Neural progenitor cell (in vitro differentiated cells): ENCODE measurements around the gene METTL5. TPM values are rescaled to one million over a fixed set of nuclear protein-coding genes. Genes with fewer than 3 reads are reported as not detected.

Experiments used
- DNase-seq: peaks from one replicate; pipeline ENCODE4 v3.0.0-alpha.2; 2016; ENCODE audit warnings: low spot score
- H2AFZ ChIP-seq: fragments of 200-600 bp; sonication (generic); replicated peaks from 2 replicates; pipeline ENCODE4 v1.6.1; 2016; ENCODE audit warnings: antibody characterized with exemption
- H3F3A ChIP-seq: fragments of 200-600 bp; sonication (generic); 2 replicates; pipeline ENCODE4 v1.6.1; 2016; ENCODE audit warnings: antibody characterized with exemption, low read depth
- H3K27ac ChIP-seq: fragments of 200-600 bp; sonication (generic); 2 replicates; pipeline ENCODE4 v1.5.1; 2016; ENCODE audit warnings: mild to moderate bottlenecking
- H3K27me3 ChIP-seq: fragments of 200-600 bp; sonication (generic); 2 replicates; pipeline ENCODE4 v1.6.1; 2016; ENCODE audit warnings: mild to moderate bottlenecking, moderate library complexity
- H3K36me3 ChIP-seq: fragments of 200-600 bp; sonication (generic); 2 replicates; pipeline ENCODE4 v1.5.1; 2016
- H3K4me1 ChIP-seq: fragments of 200-600 bp; sonication (generic); 2 replicates; pipeline ENCODE4 v1.6.1; 2016; ENCODE audit warnings: mixed run types
- H3K4me2 ChIP-seq: fragments of 200-600 bp; sonication (generic); 2 replicates; pipeline ENCODE4 v1.6.1; 2016
- H3K4me3 ChIP-seq: fragments of 200-600 bp; sonication (generic); 2 replicates; pipeline ENCODE4 v1.5.1; 2016
- H3K79me2 ChIP-seq: fragments of 200-600 bp; sonication (generic); 2 replicates; pipeline ENCODE4 v1.6.1; 2016; ENCODE audit warnings: low read depth
- H3K9ac ChIP-seq: fragments of 200-600 bp; sonication (generic); 2 replicates; pipeline ENCODE4 v1.6.1; 2016
- H3K9me3 ChIP-seq: fragments of 200-600 bp; sonication (generic); 2 replicates; pipeline ENCODE4 v1.5.1; 2016; ENCODE audit warnings: low read depth
- H4K20me1 ChIP-seq: fragments of 200-600 bp; sonication (generic); 2 replicates; pipeline ENCODE4 v1.6.1; 2016; ENCODE audit warnings: low read depth
- H3K27ac Mint-ChIP-seq: 3 replicates; pipeline ENCODE4 v1.8.0; 2021; ENCODE audit warnings: mixed read lengths
- H3K27me3 Mint-ChIP-seq: 2 replicates; pipeline ENCODE4 v1.8.0; 2022; ENCODE audit warnings: low read depth, mild to moderate bottlenecking, inconsistent platforms, moderate library complexity, mixed read lengths; ENCODE audit not compliant: insufficient read depth
- H3K36me3 Mint-ChIP-seq: 3 replicates; pipeline ENCODE4 v1.8.0; 2021; ENCODE audit warnings: mixed read lengths
- H3K4me1 Mint-ChIP-seq: 3 replicates; pipeline ENCODE4 v1.8.0; 2021; ENCODE audit warnings: mixed read lengths
- H3K4me3 Mint-ChIP-seq: 3 replicates; pipeline ENCODE4 v1.8.0; 2021; ENCODE audit warnings: mild to moderate bottlenecking, moderate library complexity, mixed read lengths
- H3K9me3 Mint-ChIP-seq: 3 replicates; pipeline ENCODE4 v1.8.0; 2020; ENCODE audit warnings: mixed read lengths
- CTCF ChIP-seq: fragments of 200-600 bp; sonication (generic); IDR thresholded peaks from 2 replicates; pipeline ENCODE4 v1.5.1; 2017; ENCODE audit warnings: antibody characterized with exemption, mild to moderate bottlenecking
- EZH2 ChIP-seq: fragments of 200-600 bp; sonication (generic); IDR thresholded peaks from 2 replicates; pipeline ENCODE4 v1.6.1; 2017; ENCODE audit warnings: antibody characterized with exemption, mild to moderate bottlenecking, moderate library complexity
- EZH2phosphoT487 ChIP-seq: fragments of 200-600 bp; sonication (generic); IDR thresholded peaks from 2 replicates; pipeline ENCODE4 v1.6.1; 2017; ENCODE audit warnings: antibody characterized with exemption
- total RNA-seq: library from RNA; depleted of rRNA; stranded (reverse); fragments of >200 nt; gene quantifications from 2 replicates; pipeline ENCODE4 v1.2.3, GENCODE V29; 2015; ENCODE audit warnings: low replicate concordance

The METTL5 gene
- total RNA-seq, 1 donor from 2014 or later, result 146 TPM

DNA sequence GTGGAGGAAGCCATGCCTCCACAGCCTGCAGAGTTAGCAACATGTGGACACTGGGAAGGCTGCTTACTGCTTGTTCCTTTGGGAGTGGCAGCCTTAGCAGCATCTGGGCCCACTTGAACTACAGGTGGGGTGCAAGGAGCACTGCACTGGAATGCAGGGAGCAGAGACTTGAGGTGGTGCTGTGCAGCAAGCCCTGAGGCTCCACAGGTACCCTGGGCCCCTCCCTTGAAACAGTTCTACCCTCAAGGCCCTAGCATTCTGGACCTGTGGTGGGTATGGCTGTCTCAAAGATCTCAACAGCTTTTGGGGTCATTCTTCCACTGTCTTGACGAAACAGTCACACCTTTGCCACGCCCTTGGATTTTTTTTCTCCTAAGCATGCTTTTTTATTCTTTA, 16.0 kb upstream of the METTL5 start:
- Mint-ChIP-seq H3K36me3 (peaks cover 28% of the 10 kb centered on the region), H3K4me3 (no peak overlapping the region), H3K27me3 (peaks cover 2% of the 10 kb centered on the region), H3K27ac (no peak overlapping the region), H3K4me1 (peaks cover 8% of the 10 kb centered on the region), H3K9me3 (peaks cover 2% of the 10 kb centered on the region)
- H4K20me1 ChIP-seq, result peaks cover 3% of the 10 kb centered on the region
- no peak overlapping the region for H3K4me2 ChIP-seq
- no peaks in the 10 kb centered on the region for H3F3A ChIP-seq
- no peaks in the 10 kb centered on the region for H3K27me3 ChIP-seq
- no peaks in the 10 kb centered on the region for H3K9me3 ChIP-seq
- H3K4me1 ChIP-seq, result no peaks in the 10 kb centered on the region
- H3K36me3 ChIP-seq, result no peaks in the 10 kb centered on the region
- no peak overlapping the region for H2AFZ ChIP-seq
- peaks cover 32% of the 10 kb centered on the region for H3K79me2 ChIP-seq
- no peak overlapping the region for H3K4me3 ChIP-seq
- TF ChIP-seq CTCF, result no peak
- no peak for TF ChIP-seq EZH2
- no peak for TF ChIP-seq EZH2phosphoT487
- H3K9ac ChIP-seq, result no peak overlapping the region
- no peak overlapping the region for H3K27ac ChIP-seq
- DNase-seq, result no peak

DNA sequence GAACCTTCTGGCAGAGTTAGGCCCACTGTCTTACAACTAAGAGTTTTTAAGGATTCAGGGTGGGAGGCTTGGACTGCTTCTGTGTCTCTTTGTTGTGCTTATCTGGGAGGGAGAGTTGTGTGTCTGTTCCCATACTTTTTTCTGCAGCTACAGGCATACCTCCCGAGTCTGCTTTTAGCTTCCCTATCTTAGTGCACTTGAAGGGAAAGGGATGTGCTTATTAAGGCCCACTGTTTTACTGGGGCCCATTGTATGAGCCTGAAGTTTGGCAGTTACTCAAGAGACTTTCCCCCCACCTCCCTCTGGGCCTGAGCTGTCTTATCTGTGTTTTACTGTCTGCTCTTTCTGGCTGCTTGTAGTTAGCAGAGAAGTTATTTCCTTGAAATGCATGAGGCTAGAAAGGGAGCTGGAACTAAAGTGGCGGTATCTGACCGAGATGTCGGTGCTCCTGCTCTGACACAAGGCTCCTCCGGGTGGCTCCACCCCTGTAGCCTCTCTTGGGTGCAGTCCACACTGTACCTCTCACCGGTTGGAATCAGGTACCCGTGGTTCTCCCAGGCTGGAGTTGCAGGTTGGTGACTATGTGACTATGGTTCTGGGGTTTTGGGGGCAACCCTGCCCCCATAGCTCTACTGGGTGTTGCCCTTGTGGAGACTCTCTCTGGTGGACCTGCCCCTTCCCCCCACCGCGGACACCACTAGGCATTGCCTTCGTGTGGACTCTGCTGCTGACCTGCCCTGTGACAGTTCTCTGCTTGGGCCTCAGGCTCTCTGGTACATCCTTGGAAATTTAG, 15.4 kb upstream of the METTL5 start:
- no peaks in the 10 kb centered on the region for H3K4me1 ChIP-seq
- no peak for DNase-seq
- Mint-ChIP-seq H3K4me3 (no peak overlapping the region), H3K36me3 (peaks cover 31% of the 10 kb centered on the region), H3K27ac (no peak overlapping the region), H3K27me3 (peaks cover 2% of the 10 kb centered on the region), H3K9me3 (peaks cover 2% of the 10 kb centered on the region), H3K4me1 (peaks cover 8% of the 10 kb centered on the region)
- H2AFZ ChIP-seq, result no peak overlapping the region
- H3K27ac ChIP-seq, result no peak overlapping the region
- H4K20me1 ChIP-seq, result peaks cover 3% of the 10 kb centered on the region
- no peak overlapping the region for H3K4me2 ChIP-seq
- no peaks in the 10 kb centered on the region for H3K27me3 ChIP-seq
- no peaks in the 10 kb centered on the region for H3F3A ChIP-seq
- peaks cover 35% of the 10 kb centered on the region for H3K79me2 ChIP-seq
- no peaks in the 10 kb centered on the region for H3K36me3 ChIP-seq
- no peak overlapping the region for H3K9ac ChIP-seq
- TF ChIP-seq EZH2 (no peak), EZH2phosphoT487 (no peak), CTCF (no peak)
- no peak overlapping the region for H3K4me3 ChIP-seq
- no peaks in the 10 kb centered on the region for H3K9me3 ChIP-seq

- Histone ChIP-seq H3K27ac (no peak overlapping the region), H3K27me3 (no peaks in the 10 kb centered on the region), H3K4me2 (no peak overlapping the region), H3K9me3 (no peaks in the 10 kb centered on the region), H3F3A (no peaks in the 10 kb centered on the region), H3K9ac (no peak overlapping the region), H3K4me3 (no peak overlapping the region), H3K79me2 (peaks cover 43% of the 10 kb centered on the region), H4K20me1 (peaks cover 3% of the 10 kb centered on the region), H3K36me3 (no peaks in the 10 kb centered on the region), H3K4me1 (no peaks in the 10 kb centered on the region), H2AFZ (no peak overlapping the region)
- TF ChIP-seq EZH2phosphoT487, result no peak
- TF ChIP-seq EZH2, result no peak
- TF ChIP-seq CTCF, result no peak
- no peak for DNase-seq
- peaks cover 8% of the 10 kb centered on the region for H3K4me1 Mint-ChIP-seq
- peaks cover 2% of the 10 kb centered on the region for H3K27me3 Mint-ChIP-seq
- H3K36me3 Mint-ChIP-seq, result peaks cover 33% of the 10 kb centered on the region
- peaks cover 2% of the 10 kb centered on the region for H3K9me3 Mint-ChIP-seq
- no peak overlapping the region for H3K4me3 Mint-ChIP-seq
- H3K27ac Mint-ChIP-seq, result no peak overlapping the region
Observed at GRCh38 chr2:169838743-169839489, 14.2 kb upstream of the METTL5 start.
